IMR-90 (cell line): ENCODE measurements around the gene CXCL12. TPM values are rescaled to one million over a fixed set of nuclear protein-coding genes. Genes with fewer than 3 reads are reported as not detected.

Experiments
- ATAC-seq: fragments of 200-7000 bp; cut with Tn5 transposase; 2 replicates; pipeline ENCODE4 v1.9.1; 2020; ENCODE audit warnings: low read depth, mild to moderate bottlenecking, moderate library complexity
- BruUV-seq: library from RNA; stranded (reverse); fragments of 400-500 nt; replicated peaks from 2 replicates; lab custom pipeline; 2021; lab: Mats Ljungman, UMichigan
- CTCF ChIA-PET: fragments of 300-600 bp; formaldehyde crosslinking; extraction: SDS; loops from one replicate; lab custom pipeline; 2021; ENCODE audit warnings: antibody characterized with exemption; lab: Yijun Ruan, JAX
- POLR2A ChIA-PET: fragments of 300-600 bp; sonication (Branson Sonifier 250); formaldehyde crosslinking; loops from one replicate; lab custom pipeline; 2022; ENCODE audit warnings: antibody characterized with exemption; ENCODE audit not compliant: unreplicated experiment; lab: Charles Lee
- DNase-seq: peaks from one replicate; pipeline ENCODE4 v3.0.0; 2013
- H2AFZ ChIP-seq: replicated peaks from 2 replicates; pipeline ENCODE3; 2013; ENCODE audit warnings: low read length, mild to moderate bottlenecking; ENCODE audit not compliant: poor library complexity
- H2AK5ac ChIP-seq: 2 replicates; pipeline ENCODE4 v1.6.1; 2013; ENCODE audit warnings: low read depth, low read length, inconsistent platforms
- H2AK9ac ChIP-seq: replicated peaks from 2 replicates; pipeline ENCODE3; 2013; ENCODE audit warnings: mild to moderate bottlenecking, low read depth, low read length, moderate library complexity; ENCODE audit not compliant: poor library complexity
- H2BK120ac ChIP-seq: 2 replicates; pipeline ENCODE4 v1.6.1; 2013; ENCODE audit warnings: low read depth, low read length, inconsistent platforms
- H2BK15ac ChIP-seq: 3 replicates; pipeline ENCODE4 v1.6.1; 2013; ENCODE audit warnings: low read depth, low read length, inconsistent platforms
- H2BK20ac ChIP-seq: 2 replicates; pipeline ENCODE4 v1.6.1; 2013; ENCODE audit warnings: low read depth, mild to moderate bottlenecking, inconsistent platforms, low read length, moderate library complexity
- H2BK5ac ChIP-seq: 2 replicates; pipeline ENCODE4 v1.6.1; 2013; ENCODE audit warnings: mild to moderate bottlenecking, low read depth, low read length, inconsistent platforms; ENCODE audit not compliant: poor library complexity, severe bottlenecking
- H3K14ac ChIP-seq: replicated peaks from 2 replicates; pipeline ENCODE4 v1.6.1; 2013; ENCODE audit warnings: low read depth, low read length, inconsistent platforms
- H3K18ac ChIP-seq: 2 replicates; pipeline ENCODE4 v1.6.1; 2013; ENCODE audit warnings: low read depth, low read length, control low read depth
- H3K23ac ChIP-seq: 2 replicates; pipeline ENCODE4 v1.6.1; 2013; ENCODE audit warnings: low read depth, low read length, inconsistent platforms
- H3K27ac ChIP-seq: 2 replicates; pipeline ENCODE4 v1.5.1; 2013; ENCODE audit warnings: mild to moderate bottlenecking, control low read depth, low read length; ENCODE audit not compliant: insufficient read depth
- H3K27me3 ChIP-seq: 2 replicates; pipeline ENCODE4 v1.6.1; 2013; ENCODE audit warnings: low read length; ENCODE audit not compliant: control insufficient read depth, insufficient read depth
- H3K36me3 ChIP-seq: 2 replicates; pipeline ENCODE4 v1.6.1; 2013; ENCODE audit warnings: low read length, mixed read lengths; ENCODE audit not compliant: control insufficient read depth, insufficient read depth
- H3K4ac ChIP-seq: 2 replicates; pipeline ENCODE4 v1.6.1; 2013; ENCODE audit warnings: low read depth, low read length, inconsistent platforms
- H3K4me1 ChIP-seq: 2 replicates; pipeline ENCODE4 v1.6.1; 2013; ENCODE audit warnings: low read length, mixed read lengths; ENCODE audit not compliant: control insufficient read depth, insufficient read depth
- H3K4me2 ChIP-seq: 2 replicates; pipeline ENCODE4 v1.6.1; 2013; ENCODE audit warnings: low read depth, mild to moderate bottlenecking, control low read depth, low read length, moderate library complexity
- H3K4me3 ChIP-seq: 2 replicates; pipeline ENCODE4 v1.5.1; 2013; ENCODE audit warnings: low read depth, mild to moderate bottlenecking, control low read depth, low read length, moderate library complexity; ENCODE audit not compliant: insufficient read depth
- H3K56ac ChIP-seq: 2 replicates; pipeline ENCODE4 v1.6.1; 2013; ENCODE audit warnings: low read length, inconsistent platforms; ENCODE audit not compliant: insufficient read depth; ENCODE audit errors: extremely low read depth
- H3K79me1 ChIP-seq, 2 experiments: 2 replicates each; pipeline ENCODE4 v1.6.1; 2013; ENCODE audit warnings: low read length in 2 of 2, inconsistent platforms in 1 of 2, low read depth in 1 of 2
- H3K9ac ChIP-seq: 2 replicates; pipeline ENCODE4 v1.6.1; 2013; ENCODE audit warnings: low read depth, low read length, control low read depth
- H3K9me1 ChIP-seq: 2 replicates; pipeline ENCODE4 v1.6.1; 2013; ENCODE audit warnings: low read length, inconsistent platforms; ENCODE audit not compliant: insufficient read depth
- H3K9me3 ChIP-seq: 2 replicates; pipeline ENCODE4 v1.6.1; 2013; ENCODE audit warnings: low read length; ENCODE audit not compliant: control insufficient read depth, insufficient read depth
- H4K20me1 ChIP-seq: 2 replicates; pipeline ENCODE4 v1.6.1; 2013; ENCODE audit warnings: low read length, inconsistent platforms; ENCODE audit not compliant: insufficient read depth
- H4K5ac ChIP-seq: 2 replicates; pipeline ENCODE4 v1.6.1; 2013; ENCODE audit warnings: mild to moderate bottlenecking, low read depth, low read length, control low read depth
- H4K8ac ChIP-seq, 2 experiments: 2 replicates each; pipeline ENCODE4 v1.6.1; 2013; ENCODE audit warnings: low read depth in 2 of 2, low read length in 2 of 2, control low read depth in 1 of 2, inconsistent platforms in 1 of 2
- H4K91ac ChIP-seq: 2 replicates; pipeline ENCODE4 v1.6.1; 2013; ENCODE audit warnings: low read depth, low read length, inconsistent platforms; ENCODE audit not compliant: insufficient read depth
- CEBPB ChIP-seq: IDR thresholded peaks from 2 replicates; pipeline ENCODE4 v1.6.1; 2012; ENCODE audit warnings: low read depth, low read length, improper control_type of control experiment
- CHD1 ChIP-seq: IDR thresholded peaks from 2 replicates; pipeline ENCODE4 v1.6.1; 2012; ENCODE audit warnings: low read depth, low read length, improper control_type of control experiment
- CTCF ChIP-seq: conservative IDR thresholded peaks from 2 replicates; pipeline ENCODE4 v1.5.1; 2012; ENCODE audit warnings: mild to moderate bottlenecking, low read depth, low read length, improper control_type of control experiment
- ELK1 ChIP-seq: fragments of 150-350 bp; IDR thresholded peaks from 2 replicates; pipeline ENCODE4 v1.6.1; 2016; ENCODE audit warnings: low read depth, mild to moderate bottlenecking, low read length, moderate library complexity, borderline replicate concordance
- FOS ChIP-seq: fragments of 150-350 bp; IDR thresholded peaks from 2 replicates; pipeline ENCODE4 v1.6.1; 2016; ENCODE audit warnings: low read depth, low read length
- MAFK ChIP-seq: IDR thresholded peaks from 2 replicates; pipeline ENCODE4 v1.6.1; 2012; ENCODE audit warnings: low read depth, low read length, improper control_type of control experiment
- MAZ ChIP-seq: IDR thresholded peaks from 2 replicates; pipeline ENCODE4 v1.6.1; 2012; ENCODE audit warnings: low read depth, mild to moderate bottlenecking, low read length, improper control_type of control experiment, moderate library complexity, borderline replicate concordance
- MXI1 ChIP-seq: IDR thresholded peaks from 2 replicates; pipeline ENCODE4 v1.6.1; 2012; ENCODE audit warnings: low read depth, mild to moderate bottlenecking, low read length, moderate library complexity, borderline replicate concordance
- NFE2L2 ChIP-seq: fragments of 150-350 bp; IDR thresholded peaks from 2 replicates; pipeline ENCODE4 v1.6.1; 2016; ENCODE audit warnings: low read depth, mild to moderate bottlenecking, low read length
- POLR2A ChIP-seq: IDR thresholded peaks from 2 replicates; pipeline ENCODE4 v1.6.1; 2012; ENCODE audit warnings: mild to moderate bottlenecking, low read depth, low read length
- RAD21 ChIP-seq: IDR thresholded peaks from 2 replicates; pipeline ENCODE4 v1.6.1; 2012; ENCODE audit warnings: low read length, improper control_type of control experiment
- RCOR1 ChIP-seq: IDR thresholded peaks from 2 replicates; pipeline ENCODE4 v1.6.1; 2012; ENCODE audit warnings: mild to moderate bottlenecking, low read length, improper control_type of control experiment; ENCODE audit not compliant: insufficient replicate concordance
- SMC3 ChIP-seq: fragments of 150-350 bp; IDR thresholded peaks from 2 replicates; pipeline ENCODE4 v1.6.1; 2016; ENCODE audit warnings: low read depth, mild to moderate bottlenecking, antibody characterized with exemption, low read length, moderate library complexity
- USF2 ChIP-seq: fragments of 150-350 bp; IDR thresholded peaks from 2 replicates; pipeline ENCODE4 v1.6.1; 2017; ENCODE audit warnings: mild to moderate bottlenecking, antibody characterized with exemption, low read length, low read depth
- WGBS, 2 experiments: methylation state at CpG; one replicate each; pipeline versions ENCODE4 v1.1.5 to v1.1.7; 2013; ENCODE audit warnings: missing lambda C conversion rate in 2 of 2; ENCODE audit not compliant: insufficient read length in 1 of 2; ENCODE audit errors: extremely low coverage in 2 of 2; 5-methylcytosine and 5-hydroxymethylcytosine counted together
- dilution Hi-C: fragments of 300-500 bp; cut with HindIII; formaldehyde crosslinking; loops from one replicate; pipeline ENCODE4 v1.14.3; 2018; ENCODE audit warnings: low sequenced_read_pairs; ENCODE audit not compliant: unreplicated experiment
- in situ Hi-C: fragments of 300-500 bp; cut with MboI; formaldehyde crosslinking; loops from 3 replicates; pipeline ENCODE4 v1.14.3; 2019; ENCODE audit warnings: low sequenced_read_pairs, inconsistent platforms, mixed read lengths
- intact Hi-C: fragments of 100-400 bp; cut with micrococcal nuclease; formaldehyde crosslinking; loops from 2 replicates; pipeline ENCODE4 v1.10.0; 2022
- polyA plus RNA-seq, 3 experiments: library from polyadenylated mRNA; depleted of rRNA; stranded (reverse); fragments of >200 nt; gene quantifications; 2 replicates each; pipeline ENCODE4 v1.2.3, GENCODE V29; 2012; ENCODE audit warnings: low replicate concordance in 1 of 3
- total RNA-seq: library from RNA; depleted of rRNA; stranded (reverse); fragments of >200 nt; gene quantifications from 2 replicates; pipeline ENCODE4 v1.2.3, GENCODE V29; 2012

CXCL12 gene
- total and polyA plus RNA-seq, 2 of the 4 experiments (the other 2 are of a cell fraction), result 15.8 to 80.7 TPM

- Histone ChIP-seq H2AFZ (no peak overlapping the region), H3K14ac (no peak overlapping the region), H4K5ac (no peak overlapping the region), H3K4me1 (no peaks in the 10 kb centered on the region), H2BK120ac (no peak overlapping the region), H2AK9ac (no peak overlapping the region), H3K23ac (no peak overlapping the region), H3K56ac (no peak overlapping the region), H2BK20ac (no peak overlapping the region), H3K27me3 (peaks cover 20% of the 10 kb centered on the region), H2BK5ac (no peak overlapping the region), H4K8ac (no peak overlapping the region), H3K4ac (no peak overlapping the region), H4K91ac (no peak overlapping the region), H2BK15ac (no peak overlapping the region), H3K4me3 (no peak overlapping the region), H3K9ac (no peak overlapping the region), H3K27ac (no peak overlapping the region), H3K36me3 (no peaks in the 10 kb centered on the region), H2AK5ac (no peak overlapping the region), H3K18ac (no peak overlapping the region), H4K20me1 (no peaks in the 10 kb centered on the region), H3K9me1 (no peaks in the 10 kb centered on the region), H3K4me2 (no peak overlapping the region), H3K79me1 (no peaks in the 10 kb centered on the region), H3K9me3 (0 out of 2 replicates have a peak, but pooled peaks cover 3% of the 10 kb centered on the region)
- ChIA-PET CTCF (no interaction called here), POLR2A (no interaction called here)
- BruUV-seq, result no TSS peak
- intact Hi-C loops, result no loop called here
- no peak for TF ChIP-seq ELK1
- TF ChIP-seq NFE2L2, result no peak
- TF ChIP-seq CHD1, result no peak
- TF ChIP-seq POLR2A, result no peak
- no peak for TF ChIP-seq CTCF
- TF ChIP-seq MAFK, result no peak
- TF ChIP-seq MAZ, result no peak
- no peak for TF ChIP-seq CEBPB
- no peak for TF ChIP-seq RAD21
- TF ChIP-seq MXI1, result no peak
- TF ChIP-seq RCOR1, result no peak
- TF ChIP-seq SMC3, result no peak
- no peak for TF ChIP-seq FOS
- no peak for TF ChIP-seq USF2
- dilution Hi-C loops, result no loop called here
- no CpG with 5 or more reads among the region's 2 CpGs for WGBS, 2 experiments
- DNase-seq (no peak), ATAC-seq (no peak)
- in situ Hi-C loops, result no loop called here
These were observed 57.4 kb downstream of the CXCL12 start for GRCh38 chr10:44327461-44327860.
